Measurements from ENCODE around the gene APLP2. TPM values are rescaled to one million over a fixed set of nuclear protein-coding genes. Genes with fewer than 3 reads are reported as not detected.
"Not testable (repeated sequence)": the region's sequence is repeated elsewhere in the genome, so short reads cannot be mapped to it uniquely, and the experiment has no call there.

Gene APLP2
- total RNA-seq, 2 experiments from 2014 or later: 18.9 to 19.8 TPM

DNA sequence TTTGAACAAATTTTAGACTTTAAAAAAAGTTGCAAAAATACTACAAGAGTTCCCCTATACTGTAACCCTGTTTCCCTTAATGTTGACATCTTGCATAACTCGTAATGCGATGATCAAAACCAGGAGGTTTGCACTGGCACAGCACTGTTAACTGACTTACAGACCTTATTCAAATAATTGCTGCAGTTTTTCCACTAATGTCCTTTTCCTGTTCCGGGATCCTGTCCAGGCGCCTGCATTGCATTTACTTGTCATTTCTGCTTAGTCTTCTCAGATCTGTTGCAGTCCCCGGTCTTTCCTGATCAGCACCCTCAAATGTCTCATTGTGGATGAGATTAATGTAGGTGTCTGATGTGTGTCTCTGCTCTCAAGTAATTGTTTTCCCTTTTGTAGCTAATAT lies 32.0 kb downstream of the APLP2 start:
- peaks cover 3% of the 10 kb centered on the region for H3K9me3 Mint-ChIP-seq
- H3K4me1 Mint-ChIP-seq: no peaks in the 10 kb centered on the region
- no peaks in the 10 kb centered on the region for H3K36me3 Mint-ChIP-seq (ENCODE audit: low read depth)
- DNase-seq: no peak
- H3K4me3 Mint-ChIP-seq: no peak overlapping the region
- no peak overlapping the region for H3K27ac Mint-ChIP-seq
- H3K27me3 Mint-ChIP-seq: no peaks in the 10 kb centered on the region
- ChIA-PET CTCF (no interaction called here), POLR2A (no interaction called here)

- Mint-ChIP-seq H3K27ac (no peak overlapping the region), H3K9me3 (peaks cover 3% of the 10 kb centered on the region), H3K36me3 (ENCODE audit: low read depth) (peaks cover under 1% of the 10 kb centered on the region), H3K4me1 (no peaks in the 10 kb centered on the region), H3K4me3 (no peak overlapping the region), H3K27me3 (no peaks in the 10 kb centered on the region)
- POLR2A ChIA-PET: no interaction called here
- CTCF ChIA-PET: no interaction called here
- no peak for DNase-seq
Observed at GRCh38 chr11:130102301-130103249, 32.9 kb downstream of the APLP2 start.

DNA sequence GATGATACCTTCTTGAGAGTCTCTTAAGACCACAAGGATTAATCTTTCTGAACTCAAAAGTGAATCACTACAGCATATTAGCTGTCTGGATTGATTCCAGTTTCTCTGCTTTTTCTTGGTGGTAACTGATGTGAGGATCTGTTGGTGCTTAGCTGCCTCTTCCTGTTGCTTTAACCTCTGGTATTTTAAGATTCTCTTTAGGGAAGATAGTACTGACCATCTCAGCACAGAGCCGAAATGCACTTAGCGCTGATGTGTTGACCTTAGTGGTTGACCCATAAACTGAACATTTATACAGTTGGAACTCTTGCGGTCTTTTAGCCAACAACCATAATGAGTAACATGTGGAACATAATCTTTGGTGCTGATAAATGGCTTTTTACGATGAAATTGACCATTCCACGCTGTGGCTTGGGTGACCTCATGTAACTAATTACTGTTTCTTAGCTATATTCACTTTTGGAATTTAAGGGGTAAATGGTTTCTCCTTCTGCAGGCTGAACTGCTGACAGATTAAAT lies 33.7 kb downstream of the APLP2 start:
- Mint-ChIP-seq H3K36me3 (ENCODE audit: low read depth) (peaks cover 2% of the 10 kb centered on the region), H3K4me1 (no peaks in the 10 kb centered on the region), H3K27ac (no peak overlapping the region), H3K9me3 (peaks cover 3% of the 10 kb centered on the region), H3K4me3 (no peak overlapping the region), H3K27me3 (no peaks in the 10 kb centered on the region)
- DNase-seq: no peak
- CTCF ChIA-PET: no interaction called here
- POLR2A ChIA-PET: no interaction called here

DNA sequence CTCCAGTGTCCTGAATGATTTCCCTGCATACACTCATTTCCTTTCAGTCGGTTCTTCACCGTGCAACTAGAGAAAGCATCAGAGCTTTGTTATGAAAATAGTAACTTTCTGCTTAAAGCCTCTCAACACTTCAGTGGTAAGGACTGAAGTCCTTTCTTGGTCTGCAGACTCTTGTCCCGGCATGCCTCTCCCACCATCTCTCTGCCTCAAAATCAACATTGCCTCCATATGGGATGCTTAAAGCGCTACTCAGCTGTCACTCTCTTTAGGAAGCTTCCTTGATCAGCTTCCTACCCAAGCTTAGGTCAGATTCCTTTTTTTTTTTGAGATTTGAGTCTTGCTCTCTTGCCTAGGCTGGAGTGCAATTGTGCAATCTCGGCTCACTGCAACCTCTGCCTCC lies 36.7 kb downstream of the APLP2 start:
- peaks cover 3% of the 10 kb centered on the region for H3K9me3 Mint-ChIP-seq
- H3K27me3 Mint-ChIP-seq: peaks cover 2% of the 10 kb centered on the region
- ChIA-PET CTCF (no interaction called here), POLR2A (no interaction called here)
- H3K4me1 Mint-ChIP-seq: no peaks in the 10 kb centered on the region
- H3K4me3 Mint-ChIP-seq: no peak overlapping the region
- DNase-seq: no peak
- no peak overlapping the region for H3K27ac Mint-ChIP-seq
- H3K36me3 Mint-ChIP-seq (ENCODE audit: low read depth): peaks cover 2% of the 10 kb centered on the region

GRCh38 chr11:130108671-130109070 lies 39.0 kb downstream of the APLP2 start:
- H3K27ac Mint-ChIP-seq; H3K9me3 Mint-ChIP-seq; DNase-seq; POLR2A ChIA-PET; H3K27me3 Mint-ChIP-seq; H3K4me3 Mint-ChIP-seq; H3K4me1 Mint-ChIP-seq; H3K36me3 Mint-ChIP-seq (ENCODE audit: low read depth): not testable (repeated sequence)
- CTCF ChIA-PET: interaction anchor here (0.9 kb wide), 1 partner anchor 9 kb away, joined by 3 read pairs; no protein-coding TSS in a partner anchor

GRCh38 chr11:130109386-130109785 lies 39.7 kb downstream of the APLP2 start:
- Mint-ChIP-seq H3K4me1 (no peaks in the 10 kb centered on the region), H3K27me3 (peaks cover 2% of the 10 kb centered on the region), H3K9me3 (peaks cover 3% of the 10 kb centered on the region), H3K4me3 (no peak overlapping the region), H3K27ac (no peak overlapping the region), H3K36me3 (ENCODE audit: low read depth) (peaks cover 2% of the 10 kb centered on the region)
- CTCF ChIA-PET: interaction anchor here (0.8 to 0.9 kb wide), 2 partner anchors 9 to 137 kb away, joined by 3 read pairs; no protein-coding TSS in a partner anchor
- no peak for DNase-seq
- POLR2A ChIA-PET: no interaction called here

GRCh38 chr11:130110339-130111108 lies 40.8 kb downstream of the APLP2 start:
- Mint-ChIP-seq H3K4me1 (no peaks in the 10 kb centered on the region), H3K27ac (no peak overlapping the region), H3K27me3 (peaks cover 8% of the 10 kb centered on the region), H3K9me3 (peaks cover 3% of the 10 kb centered on the region), H3K4me3 (no peak overlapping the region), H3K36me3 (ENCODE audit: low read depth) (peaks cover 2% of the 10 kb centered on the region)
- ChIA-PET POLR2A (no interaction called here), CTCF (interaction anchor here (0.6 kb wide), 1 partner anchor 53 kb away, joined by 3 read pairs; no protein-coding TSS in a partner anchor)
- DNase-seq: no peak

GRCh38 chr11:130112071-130112830 lies 42.6 kb downstream of the APLP2 start:
- H3K36me3 Mint-ChIP-seq (ENCODE audit: low read depth): peaks cover 2% of the 10 kb centered on the region
- no peak for DNase-seq
- no peak overlapping the region for H3K27ac Mint-ChIP-seq
- H3K4me3 Mint-ChIP-seq: no peak overlapping the region
- CTCF ChIA-PET: interaction anchor here (0.8 kb wide), 1 partner anchor 115 kb away, joined by 4 read pairs; no protein-coding TSS in a partner anchor
- H3K4me1 Mint-ChIP-seq: no peaks in the 10 kb centered on the region
- POLR2A ChIA-PET: no interaction called here
- H3K27me3 Mint-ChIP-seq: peaks cover 12% of the 10 kb centered on the region
- H3K9me3 Mint-ChIP-seq: no peaks in the 10 kb centered on the region

DNA sequence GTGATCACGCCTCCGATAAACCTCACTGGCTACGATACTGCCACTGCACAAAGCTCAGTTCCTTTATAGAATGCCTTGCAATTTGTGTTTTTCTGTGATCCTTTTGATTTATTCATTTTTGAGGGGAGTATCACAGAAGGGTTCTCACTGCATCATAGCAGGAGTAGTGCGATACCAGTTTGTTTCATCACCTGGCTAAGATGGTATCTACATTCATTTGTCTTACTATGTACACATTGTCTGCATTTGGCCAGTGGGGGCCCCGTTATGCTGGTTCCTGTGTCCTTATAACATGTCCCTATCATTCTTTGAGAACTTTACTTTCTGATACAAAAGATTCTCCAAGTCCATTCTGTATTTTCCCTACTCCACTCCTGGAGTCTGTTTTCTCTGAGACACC lies 44.6 kb downstream of the APLP2 start:
- no peaks in the 10 kb centered on the region for H3K9me3 Mint-ChIP-seq
- no peak overlapping the region for H3K27ac Mint-ChIP-seq
- H3K27me3 Mint-ChIP-seq: peaks cover 14% of the 10 kb centered on the region
- H3K4me3 Mint-ChIP-seq: no peak overlapping the region
- DNase-seq: no peak
- ChIA-PET POLR2A (no interaction called here), CTCF (interaction anchor here (1.5 kb wide), 1 partner anchor 14 kb away, joined by 3 read pairs; no protein-coding TSS in a partner anchor)
- peaks cover 13% of the 10 kb centered on the region for H3K4me1 Mint-ChIP-seq
- H3K36me3 Mint-ChIP-seq (ENCODE audit: low read depth): no peaks in the 10 kb centered on the region

DNA sequence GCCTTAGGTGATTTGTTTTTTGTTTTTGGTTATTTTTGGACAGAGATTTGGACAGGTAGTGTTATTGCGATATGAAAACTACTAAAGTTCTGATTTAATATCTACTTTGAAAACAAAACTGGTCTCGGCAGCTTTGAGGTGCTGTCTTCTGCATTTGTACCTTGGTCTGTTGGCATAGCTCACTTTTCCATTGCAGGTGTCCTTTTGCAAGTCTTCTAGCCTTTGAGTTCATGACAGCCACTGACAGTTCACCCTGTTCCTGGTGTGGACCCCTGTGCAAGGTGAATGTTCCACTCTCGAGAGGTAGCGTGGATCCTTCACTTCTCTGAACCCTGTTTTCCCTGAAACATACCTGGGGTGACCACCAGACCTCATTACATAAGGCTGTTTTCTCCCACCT lies 45.0 kb downstream of the APLP2 start:
- no peaks in the 10 kb centered on the region for H3K9me3 Mint-ChIP-seq
- no peaks in the 10 kb centered on the region for H3K36me3 Mint-ChIP-seq (ENCODE audit: low read depth)
- H3K27me3 Mint-ChIP-seq: peaks cover 18% of the 10 kb centered on the region
- CTCF ChIA-PET: no interaction called here
- no peak overlapping the region for H3K27ac Mint-ChIP-seq
- peaks cover 17% of the 10 kb centered on the region for H3K4me1 Mint-ChIP-seq
- H3K4me3 Mint-ChIP-seq: no peak overlapping the region
- DNase-seq: no peak
- POLR2A ChIA-PET: no interaction called here

GRCh38 chr11:130115218-130115617 lies 45.5 kb downstream of the APLP2 start:
- DNase-seq: no peak
- Mint-ChIP-seq H3K4me1 (peaks cover 17% of the 10 kb centered on the region), H3K36me3 (ENCODE audit: low read depth) (no peaks in the 10 kb centered on the region), H3K27ac (no peak overlapping the region), H3K27me3 (peaks cover 21% of the 10 kb centered on the region), H3K9me3 (no peaks in the 10 kb centered on the region), H3K4me3 (no peak overlapping the region)
- POLR2A ChIA-PET: no interaction called here
- CTCF ChIA-PET: no interaction called here

DNA sequence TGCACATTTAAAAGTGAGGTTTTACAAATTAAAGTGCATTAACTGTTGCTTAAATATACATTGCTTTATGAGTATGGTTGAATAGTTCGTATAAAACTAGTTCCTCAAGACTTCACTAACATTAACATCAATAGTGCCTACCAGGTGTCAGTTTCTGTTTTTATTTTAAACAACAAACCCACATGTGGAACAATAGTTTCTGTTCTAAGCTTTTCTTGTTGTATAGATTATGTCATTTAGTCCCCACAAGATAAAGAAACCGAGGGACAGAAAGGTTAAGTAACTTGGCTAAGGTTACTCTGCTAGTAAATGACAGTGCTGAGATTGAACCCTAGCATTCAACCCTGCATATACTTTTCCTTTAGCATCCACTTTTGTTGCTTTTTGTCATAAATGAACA lies 48.5 kb downstream of the APLP2 start:
- ChIA-PET POLR2A (no interaction called here), CTCF (interaction anchor here (0.6 to 0.9 kb wide), 4 partner anchors 9 to 112 kb away, joined by 3 to 5 read pairs (median 4); no protein-coding TSS in a partner anchor)
- H3K9me3 Mint-ChIP-seq: no peaks in the 10 kb centered on the region
- peaks cover 29% of the 10 kb centered on the region for H3K27me3 Mint-ChIP-seq
- H3K4me1 Mint-ChIP-seq: peaks cover 41% of the 10 kb centered on the region
- DNase-seq: no peak
- peaks cover 6% of the 10 kb centered on the region for H3K36me3 Mint-ChIP-seq (ENCODE audit: low read depth)
- H3K4me3 Mint-ChIP-seq: no peak overlapping the region
- H3K27ac Mint-ChIP-seq: no peak overlapping the region

All from activated CD4-positive, alpha-beta T cell treated with anti-CD3 and anti-CD28 coated beads, Interleukin-2, amount 10 ng/mL, durations not matched to agents 7 days and 5 days (primary cell).